ENCODE measurements around the gene PRDX5. TPM values are rescaled to one million over a fixed set of nuclear protein-coding genes. Genes with fewer than 3 reads are reported as not detected.

Gene PRDX5
- total and polyA plus RNA-seq, 2 experiments from 2014 or later, result 212 to 312 TPM

- TF ChIP-seq, protein P1, sequence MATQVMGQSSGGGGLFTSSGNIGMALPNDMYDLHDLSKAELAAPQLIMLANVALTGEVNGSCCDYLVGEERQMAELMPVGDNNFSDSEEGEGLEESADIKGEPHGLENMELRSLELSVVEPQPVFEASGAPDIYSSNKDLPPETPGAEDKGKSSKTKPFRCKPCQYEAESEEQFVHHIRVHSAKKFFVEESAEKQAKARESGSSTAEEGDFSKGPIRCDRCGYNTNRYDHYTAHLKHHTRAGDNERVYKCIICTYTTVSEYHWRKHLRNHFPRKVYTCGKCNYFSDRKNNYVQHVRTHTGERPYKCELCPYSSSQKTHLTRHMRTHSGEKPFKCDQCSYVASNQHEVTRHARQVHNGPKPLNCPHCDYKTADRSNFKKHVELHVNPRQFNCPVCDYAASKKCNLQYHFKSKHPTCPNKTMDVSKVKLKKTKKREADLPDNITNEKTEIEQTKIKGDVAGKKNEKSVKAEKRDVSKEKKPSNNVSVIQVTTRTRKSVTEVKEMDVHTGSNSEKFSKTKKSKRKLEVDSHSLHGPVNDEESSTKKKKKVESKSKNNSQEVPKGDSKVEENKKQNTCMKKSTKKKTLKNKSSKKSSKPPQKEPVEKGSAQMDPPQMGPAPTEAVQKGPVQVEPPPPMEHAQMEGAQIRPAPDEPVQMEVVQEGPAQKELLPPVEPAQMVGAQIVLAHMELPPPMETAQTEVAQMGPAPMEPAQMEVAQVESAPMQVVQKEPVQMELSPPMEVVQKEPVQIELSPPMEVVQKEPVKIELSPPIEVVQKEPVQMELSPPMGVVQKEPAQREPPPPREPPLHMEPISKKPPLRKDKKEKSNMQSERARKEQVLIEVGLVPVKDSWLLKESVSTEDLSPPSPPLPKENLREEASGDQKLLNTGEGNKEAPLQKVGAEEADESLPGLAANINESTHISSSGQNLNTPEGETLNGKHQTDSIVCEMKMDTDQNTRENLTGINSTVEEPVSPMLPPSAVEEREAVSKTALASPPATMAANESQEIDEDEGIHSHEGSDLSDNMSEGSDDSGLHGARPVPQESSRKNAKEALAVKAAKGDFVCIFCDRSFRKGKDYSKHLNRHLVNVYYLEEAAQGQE (IDR thresholded peaks at IDR 0.05; ENCODE audit: unreplicated experiment), result no peak
- TF ChIP-seq, protein P2, sequence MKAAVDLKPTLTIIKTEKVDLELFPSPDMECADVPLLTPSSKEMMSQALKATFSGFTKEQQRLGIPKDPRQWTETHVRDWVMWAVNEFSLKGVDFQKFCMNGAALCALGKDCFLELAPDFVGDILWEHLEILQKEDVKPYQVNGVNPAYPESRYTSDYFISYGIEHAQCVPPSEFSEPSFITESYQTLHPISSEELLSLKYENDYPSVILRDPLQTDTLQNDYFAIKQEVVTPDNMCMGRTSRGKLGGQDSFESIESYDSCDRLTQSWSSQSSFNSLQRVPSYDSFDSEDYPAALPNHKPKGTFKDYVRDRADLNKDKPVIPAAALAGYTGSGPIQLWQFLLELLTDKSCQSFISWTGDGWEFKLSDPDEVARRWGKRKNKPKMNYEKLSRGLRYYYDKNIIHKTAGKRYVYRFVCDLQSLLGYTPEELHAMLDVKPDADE (IDR thresholded peaks at IDR 0.05), result no peak
- no peak for TF ChIP-seq JUNB (IDR thresholded peaks at IDR 0.05; ENCODE audit: unreplicated experiment)
- TF ChIP-seq ZNF114 (CRISPR knock-in tag; IDR thresholded peaks at IDR 0.05), result no peak
Observed at GRCh38 chr11:64341429-64341828, 23.5 kb downstream of the PRDX5 start (continued).

DNA sequence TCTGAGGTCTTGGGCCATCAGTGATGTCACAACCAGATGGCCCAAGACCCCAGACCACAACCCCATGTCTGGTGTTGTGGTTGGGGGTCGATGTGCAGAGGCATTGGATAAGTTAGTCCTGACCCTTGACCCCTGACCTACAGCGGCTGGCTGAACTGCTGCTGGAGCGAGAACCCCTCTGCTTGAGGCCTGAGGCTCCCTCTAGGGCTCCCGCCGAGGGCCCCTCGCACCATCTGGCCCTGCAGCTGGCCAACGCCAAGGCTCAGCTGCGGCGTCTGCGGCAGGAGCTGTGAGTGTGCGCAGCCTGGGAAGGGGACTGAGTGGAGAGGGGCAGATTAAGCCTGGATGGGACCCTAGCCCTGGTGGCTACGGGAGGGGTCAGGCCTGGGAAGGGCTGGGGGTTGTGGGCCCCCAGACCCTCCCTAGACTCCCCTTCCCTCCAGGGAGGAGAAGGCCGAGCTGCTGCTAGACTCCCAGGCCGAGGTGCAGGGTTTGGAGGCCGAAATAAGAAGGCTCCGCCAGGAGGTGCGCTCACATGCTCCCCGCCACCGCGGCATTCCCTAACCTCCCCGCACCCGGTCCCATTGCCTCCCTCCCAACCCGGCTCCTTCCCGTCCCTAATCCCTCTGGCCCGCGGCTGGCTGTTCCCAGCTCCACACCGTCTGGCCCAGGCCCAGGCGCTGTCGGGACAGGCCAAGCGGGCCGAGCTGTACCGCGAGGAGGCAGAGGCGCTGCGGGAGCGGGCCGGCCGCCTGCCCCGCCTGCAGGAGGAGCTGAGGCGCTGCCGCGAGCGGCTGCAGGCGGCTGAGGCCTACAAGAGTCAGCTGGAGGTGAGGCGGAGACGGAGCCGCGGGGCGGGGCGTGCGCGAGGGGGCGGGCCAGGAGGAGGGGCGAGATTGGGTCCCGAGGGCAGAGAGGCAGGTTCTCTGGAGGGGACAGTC, 24.2 kb downstream of the PRDX5 start:
- Histone ChIP-seq H3K79me2 (replicated peaks; ENCODE audit: insufficient read depth) (no peaks in the 10 kb centered on the region), H3K27ac (ENCODE audit: low read depth) (no peak overlapping the region), H3K9me2 (ENCODE audit: insufficient read depth) (no peaks in the 10 kb centered on the region), H3K4me1 (ENCODE audit: insufficient read depth) (peaks cover 11% of the 10 kb centered on the region; the same call in 1 of the 2 replicates), H3K27me3 (ENCODE audit: insufficient read depth) (no peaks in the 10 kb centered on the region), H3F3A (replicated peaks; ENCODE audit: low read depth) (0 out of 2 replicates have a peak, but pooled peaks cover 5% of the 10 kb centered on the region), H3K4me3 (peak overlapping the region; percentile 74), H2AFZ (peak overlapping the region; percentile 66; the same call in 1 of the 2 replicates), H3K4me2 (peak overlapping the region; percentile 93), H3K36me3 (ENCODE audit: insufficient read depth) (no peaks in the 10 kb centered on the region), H4K20me1 (replicated peaks; ENCODE audit: insufficient read depth) (no peaks in the 10 kb centered on the region)
- no peaks in the 10 kb centered on the region for H3K9me3 Mint-ChIP-seq
- H3K4me1 Mint-ChIP-seq, result peaks cover 12% of the 10 kb centered on the region
- peak overlapping the region; percentile 73 for H3K4me3 Mint-ChIP-seq
- H3K27ac Mint-ChIP-seq, result no peak overlapping the region
- DNase-seq (ENCODE audit: low spot score) (peak; percentile 94), ATAC-seq (peak; percentile 79)
- no peaks in the 10 kb centered on the region; the same call in 2 of the 3 replicates for H3K36me3 Mint-ChIP-seq (ENCODE audit: low read depth)
- TF ChIP-seq, protein P3, sequence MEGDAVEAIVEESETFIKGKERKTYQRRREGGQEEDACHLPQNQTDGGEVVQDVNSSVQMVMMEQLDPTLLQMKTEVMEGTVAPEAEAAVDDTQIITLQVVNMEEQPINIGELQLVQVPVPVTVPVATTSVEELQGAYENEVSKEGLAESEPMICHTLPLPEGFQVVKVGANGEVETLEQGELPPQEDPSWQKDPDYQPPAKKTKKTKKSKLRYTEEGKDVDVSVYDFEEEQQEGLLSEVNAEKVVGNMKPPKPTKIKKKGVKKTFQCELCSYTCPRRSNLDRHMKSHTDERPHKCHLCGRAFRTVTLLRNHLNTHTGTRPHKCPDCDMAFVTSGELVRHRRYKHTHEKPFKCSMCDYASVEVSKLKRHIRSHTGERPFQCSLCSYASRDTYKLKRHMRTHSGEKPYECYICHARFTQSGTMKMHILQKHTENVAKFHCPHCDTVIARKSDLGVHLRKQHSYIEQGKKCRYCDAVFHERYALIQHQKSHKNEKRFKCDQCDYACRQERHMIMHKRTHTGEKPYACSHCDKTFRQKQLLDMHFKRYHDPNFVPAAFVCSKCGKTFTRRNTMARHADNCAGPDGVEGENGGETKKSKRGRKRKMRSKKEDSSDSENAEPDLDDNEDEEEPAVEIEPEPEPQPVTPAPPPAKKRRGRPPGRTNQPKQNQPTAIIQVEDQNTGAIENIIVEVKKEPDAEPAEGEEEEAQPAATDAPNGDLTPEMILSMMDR (conservative IDR thresholded peaks at IDR 0.05; ENCODE audit: low read depth in 2 of 2), result peak in 1 of 2 experiments; percentile 55; a peak in 3 of 4 replicates
- TF ChIP-seq, protein P1 (IDR thresholded peaks at IDR 0.05; ENCODE audit: unreplicated experiment), result no peak
- TF ChIP-seq POLR2AphosphoS5 (IDR thresholded peaks at IDR 0.05; ENCODE audit: low read depth) (peak; percentile 76), NANOG (IDR thresholded peaks at IDR 0.05; ENCODE audit: borderline replicate concordance) (no peak), ZNF114 (CRISPR knock-in tag; IDR thresholded peaks at IDR 0.05) (no peak)
- H3K27me3 Mint-ChIP-seq (ENCODE audit: insufficient read depth, low read depth, poor library complexity), result peaks cover 34% of the 10 kb centered on the region
